Fibroblast of lung (primary cell): Measurements from ENCODE around the gene SF1.

Experiments
- EZH2 ChIP-seq: IDR thresholded peaks from 2 replicates; pipeline ENCODE4 v1.5.1; 2012; ENCODE audit warnings: low read length, control low read depth, mild to moderate bottlenecking; ENCODE audit errors: missing control alignments
- TF ChIP-seq, protein P1 (sequence below), 2 donors: IDR thresholded peaks in 1 of 2; conservative IDR thresholded peaks in 1 of 2; 1 replicate in 1 of 2; 2 replicates in 1 of 2; pipeline ENCODE4 v1.5.1; 2011 to 2012; ENCODE audit warnings: low read length in 2 of 2, control low read depth in 1 of 2, inconsistent platforms in 1 of 2, low read depth in 1 of 2, mild to moderate bottlenecking in 1 of 2

DNA sequence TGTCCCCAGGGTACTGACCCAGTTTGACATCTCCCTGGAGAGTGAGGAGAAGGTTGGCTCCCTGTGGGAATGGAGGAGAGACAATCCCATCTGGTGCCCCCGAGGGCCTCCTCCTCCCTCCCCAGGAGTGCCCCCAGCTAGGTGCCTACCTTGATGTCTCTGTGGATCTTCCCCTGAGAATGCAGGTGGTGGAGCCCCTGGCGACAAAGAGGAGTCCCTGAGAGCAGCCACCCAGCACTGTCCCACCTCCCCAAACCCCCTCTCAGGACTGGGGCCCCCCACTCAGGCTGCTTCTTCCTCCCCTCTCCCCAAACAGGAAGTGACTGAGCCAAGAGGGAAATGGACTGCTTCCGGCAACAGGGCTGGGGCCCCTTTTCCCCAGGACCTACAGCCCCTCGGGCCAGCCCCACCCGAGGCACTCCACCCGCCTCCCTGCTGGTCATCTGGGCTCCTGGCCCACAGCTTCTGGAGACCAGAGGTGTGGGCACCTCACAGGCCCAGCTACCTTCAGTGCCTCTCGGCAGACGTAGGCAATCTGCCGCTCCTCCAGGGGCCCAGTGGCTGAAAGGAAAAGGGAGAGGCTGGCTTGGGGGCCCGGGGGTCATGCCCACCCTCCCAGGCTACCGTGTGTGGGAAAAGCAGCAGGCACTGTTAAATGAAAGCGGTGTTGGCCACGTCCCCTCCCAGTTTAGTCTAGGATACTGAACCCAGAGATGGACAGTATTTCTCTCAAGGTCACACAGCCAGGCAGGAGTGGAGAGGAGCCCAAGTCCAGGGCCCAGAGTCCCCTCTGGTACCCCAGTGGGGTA lies 23.4 kb upstream of the SF1 start:
- TF ChIP-seq, protein P1, sequence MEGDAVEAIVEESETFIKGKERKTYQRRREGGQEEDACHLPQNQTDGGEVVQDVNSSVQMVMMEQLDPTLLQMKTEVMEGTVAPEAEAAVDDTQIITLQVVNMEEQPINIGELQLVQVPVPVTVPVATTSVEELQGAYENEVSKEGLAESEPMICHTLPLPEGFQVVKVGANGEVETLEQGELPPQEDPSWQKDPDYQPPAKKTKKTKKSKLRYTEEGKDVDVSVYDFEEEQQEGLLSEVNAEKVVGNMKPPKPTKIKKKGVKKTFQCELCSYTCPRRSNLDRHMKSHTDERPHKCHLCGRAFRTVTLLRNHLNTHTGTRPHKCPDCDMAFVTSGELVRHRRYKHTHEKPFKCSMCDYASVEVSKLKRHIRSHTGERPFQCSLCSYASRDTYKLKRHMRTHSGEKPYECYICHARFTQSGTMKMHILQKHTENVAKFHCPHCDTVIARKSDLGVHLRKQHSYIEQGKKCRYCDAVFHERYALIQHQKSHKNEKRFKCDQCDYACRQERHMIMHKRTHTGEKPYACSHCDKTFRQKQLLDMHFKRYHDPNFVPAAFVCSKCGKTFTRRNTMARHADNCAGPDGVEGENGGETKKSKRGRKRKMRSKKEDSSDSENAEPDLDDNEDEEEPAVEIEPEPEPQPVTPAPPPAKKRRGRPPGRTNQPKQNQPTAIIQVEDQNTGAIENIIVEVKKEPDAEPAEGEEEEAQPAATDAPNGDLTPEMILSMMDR (conservative IDR thresholded peaks at IDR 0.05 in 1 of 2, IDR thresholded peaks at IDR 0.05 in 1 of 2; ENCODE audit: low read depth in 1 of 2, low read length in 2 of 2), result no peak
- TF ChIP-seq EZH2, result no peak
